Measurements from ENCODE around the gene PDK2.

- TF ChIP-seq CTCF (IDR thresholded peaks at IDR 0.05): no peak
- no peak for TF ChIP-seq POLR2A (IDR thresholded peaks at IDR 0.05)
Measured at GRCh38 chr17:50093807-50094206, 1.3 kb upstream of the PDK2 start.
